Anterior cingulate cortex (tissue), 58 donors: Measurements from ENCODE around the gene GNG3.
A peak's percentile ranks its signal among the peaks of the same experiment; 100 is the strongest.
"Not testable (repeated sequence)": the region's sequence is repeated elsewhere in the genome, so short reads cannot be mapped to it uniquely, and the experiment has no call there.

Source experiments
- DNase-seq, 58 donors: peaks; one replicate each; lab custom pipeline; 2025; lab: John Stamatoyannopoulos, UW

The GNG3 gene

DNA sequence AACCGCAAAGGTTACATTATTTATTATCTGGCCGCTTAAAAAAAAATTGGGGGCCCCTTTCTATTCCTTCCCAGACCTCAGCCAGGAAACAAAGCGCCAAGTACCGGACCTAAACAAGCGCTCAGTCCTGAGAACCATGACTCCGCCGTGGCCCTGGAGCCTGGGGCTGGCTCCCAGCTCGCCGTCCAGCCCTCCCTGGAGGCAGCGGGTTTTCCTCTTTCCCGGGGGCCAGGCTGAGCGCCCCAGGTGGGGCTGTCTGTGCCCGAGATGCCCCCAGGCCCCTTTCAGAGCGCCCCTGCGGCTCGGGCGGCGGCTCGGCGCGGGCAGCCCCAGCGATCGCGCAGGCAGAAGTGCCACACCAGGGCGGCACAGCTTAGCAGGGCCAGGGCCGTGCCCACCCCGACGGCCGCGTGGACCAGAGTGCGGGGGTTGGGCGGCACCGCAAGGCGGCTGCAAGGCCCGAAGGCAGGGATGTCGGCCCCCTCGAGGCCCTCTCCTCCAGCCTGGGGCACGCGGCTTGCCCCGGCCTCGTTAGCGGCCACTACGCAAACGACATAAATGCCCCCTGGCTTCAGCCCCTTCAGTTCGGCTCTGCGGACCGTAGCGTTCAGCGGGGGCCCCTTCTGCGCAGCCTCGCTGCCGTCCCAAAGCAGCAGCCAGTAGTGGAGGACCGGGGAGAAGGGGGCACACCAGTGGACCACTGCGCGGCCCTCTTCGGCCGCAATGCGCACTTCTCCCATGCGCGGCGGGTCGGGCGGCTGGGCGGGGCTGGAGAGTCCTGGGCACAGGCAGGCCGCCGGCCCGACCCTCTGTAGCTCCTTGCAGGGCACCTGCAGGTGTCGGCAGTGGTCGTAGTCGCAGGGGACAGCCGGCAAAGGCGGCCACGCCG, 19.7 kb upstream of the GNG3 start:
- no peak for DNase-seq

DNA sequence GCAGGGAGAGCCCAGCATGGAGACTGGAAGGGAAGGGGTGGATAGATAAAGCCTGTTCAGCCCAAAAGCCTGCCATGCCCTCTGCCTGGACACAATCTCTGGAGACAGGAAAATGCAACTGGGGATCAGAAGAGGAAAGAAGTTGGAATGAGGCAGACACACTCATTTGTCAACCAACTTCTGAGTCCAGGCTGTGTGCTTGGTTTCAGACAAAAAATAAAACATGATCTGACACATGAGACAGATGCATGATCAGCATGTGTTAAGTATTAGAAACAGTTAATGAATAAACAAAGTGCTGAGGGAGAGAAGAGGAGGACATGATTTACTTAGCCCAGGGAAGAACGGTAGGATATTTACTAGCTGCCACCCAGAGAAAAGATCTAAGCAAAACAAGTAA, 19.0 kb upstream of the GNG3 start:
- DNase-seq, result no peak

DNA sequence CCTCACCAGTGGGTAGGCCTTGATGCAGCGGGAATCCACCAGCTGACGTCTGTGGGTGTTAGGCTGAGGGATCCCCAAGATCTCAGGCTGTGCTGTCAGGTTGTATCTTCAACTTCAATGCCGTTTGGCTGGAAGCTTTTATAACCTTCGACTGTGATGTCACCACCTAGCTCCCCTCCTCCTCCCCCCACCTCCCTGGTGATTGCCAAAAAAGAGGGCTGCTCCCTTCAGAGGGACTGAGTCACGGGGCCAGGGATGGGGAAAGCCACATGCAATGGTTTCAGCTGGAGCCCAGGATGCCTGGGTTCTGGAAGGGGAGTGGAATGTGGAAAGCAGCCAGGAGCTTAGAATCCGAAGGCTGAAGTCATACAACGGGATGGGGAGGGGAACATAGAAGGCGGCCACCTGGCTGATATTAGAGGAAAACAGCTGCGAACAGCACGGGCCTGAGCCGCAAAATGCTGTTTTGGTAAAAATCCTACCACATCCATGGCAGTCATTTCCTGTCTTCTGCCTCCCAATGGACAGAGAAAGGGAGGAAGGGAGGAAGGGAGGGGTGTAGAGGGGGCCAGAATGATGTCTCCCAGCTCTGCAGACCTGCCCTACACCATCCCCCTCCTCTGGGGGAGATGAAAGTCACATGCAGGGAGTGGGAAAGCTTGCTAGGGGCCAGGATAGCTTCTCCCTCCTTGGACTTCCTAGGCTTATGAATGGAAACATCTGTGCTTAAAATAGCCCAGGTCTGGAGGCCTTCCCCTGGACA, 17.9 kb upstream of the GNG3 start, which contains the start of gene LRRN4CL:
LRRN4CL (minus strand) TSS at position 110 of the 763 bp plus-strand sequence. CDS start 1,022 bp downstream, outside the sequence.
- peak in 23 of 58 donors; percentile 11 to 79 (median 29) for DNase-seq

- not testable (repeated sequence) for DNase-seq
These were observed 13.9 kb upstream of the GNG3 start for GRCh38 chr11:62693624-62694023.

DNA sequence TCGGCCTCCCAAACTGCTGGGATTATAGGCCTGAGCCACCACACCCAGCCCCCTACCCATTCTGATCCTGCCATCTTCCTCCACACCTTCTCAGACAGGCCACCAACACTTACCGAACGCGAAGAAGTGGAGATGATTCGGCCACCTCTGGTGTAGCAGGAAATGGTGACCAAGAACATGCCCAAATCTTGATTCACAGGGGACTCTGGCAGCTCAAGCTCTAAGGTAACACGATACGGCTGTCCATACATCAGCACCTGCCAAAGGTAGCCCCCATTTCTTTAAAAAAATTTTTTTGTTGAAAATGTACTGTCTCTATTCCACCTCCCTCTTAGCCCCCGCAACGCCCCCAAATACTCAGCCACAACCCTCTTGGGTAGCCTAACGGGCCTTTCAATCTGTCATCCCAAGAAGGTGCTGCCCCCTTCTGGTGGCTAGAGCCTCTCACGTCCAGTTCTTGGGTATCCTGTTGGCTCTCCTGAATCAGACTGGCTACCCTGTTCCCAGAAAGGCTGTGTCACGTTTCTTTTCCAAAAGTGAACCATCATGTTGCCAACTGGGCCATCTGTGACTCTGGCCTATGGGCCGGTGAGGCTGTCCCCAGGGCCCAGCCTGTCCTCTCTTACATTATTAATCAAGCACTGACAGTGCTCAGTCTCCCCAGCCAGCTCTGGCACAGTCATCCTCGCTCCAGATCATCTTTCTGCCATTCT, 12.9 kb upstream of the GNG3 start:
- DNase-seq, result peak in 45 of 58 donors; percentile 11 to 71 (median 40)

GRCh38 chr11:62702246-62702645, 5.2 kb upstream of the GNG3 start:
- DNase-seq, result no peak

GRCh38 chr11:62703921-62704320, 3.6 kb upstream of the GNG3 start:
- DNase-seq, result not testable (repeated sequence)

DNA sequence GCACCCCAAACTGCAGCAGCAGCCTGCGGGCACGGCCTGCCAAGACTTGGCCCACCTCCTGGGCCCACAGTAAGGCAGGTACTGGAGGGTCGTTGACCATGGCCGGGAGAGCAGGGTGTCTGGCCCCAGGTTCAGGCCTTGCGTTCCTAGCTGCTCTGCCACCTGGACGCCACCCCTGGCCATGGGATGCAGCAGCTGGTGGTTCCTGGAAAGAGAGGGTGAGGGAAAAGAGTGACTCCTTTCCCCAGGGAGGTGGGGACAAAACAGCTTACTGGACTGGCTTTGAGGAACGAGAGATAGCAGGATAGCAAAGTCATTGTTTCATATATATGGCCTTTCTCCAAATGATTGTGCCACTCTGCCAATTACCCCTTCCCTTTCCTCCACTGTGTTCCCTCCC, 2.1 kb upstream of the GNG3 start:
- DNase-seq, result no peak

DNA sequence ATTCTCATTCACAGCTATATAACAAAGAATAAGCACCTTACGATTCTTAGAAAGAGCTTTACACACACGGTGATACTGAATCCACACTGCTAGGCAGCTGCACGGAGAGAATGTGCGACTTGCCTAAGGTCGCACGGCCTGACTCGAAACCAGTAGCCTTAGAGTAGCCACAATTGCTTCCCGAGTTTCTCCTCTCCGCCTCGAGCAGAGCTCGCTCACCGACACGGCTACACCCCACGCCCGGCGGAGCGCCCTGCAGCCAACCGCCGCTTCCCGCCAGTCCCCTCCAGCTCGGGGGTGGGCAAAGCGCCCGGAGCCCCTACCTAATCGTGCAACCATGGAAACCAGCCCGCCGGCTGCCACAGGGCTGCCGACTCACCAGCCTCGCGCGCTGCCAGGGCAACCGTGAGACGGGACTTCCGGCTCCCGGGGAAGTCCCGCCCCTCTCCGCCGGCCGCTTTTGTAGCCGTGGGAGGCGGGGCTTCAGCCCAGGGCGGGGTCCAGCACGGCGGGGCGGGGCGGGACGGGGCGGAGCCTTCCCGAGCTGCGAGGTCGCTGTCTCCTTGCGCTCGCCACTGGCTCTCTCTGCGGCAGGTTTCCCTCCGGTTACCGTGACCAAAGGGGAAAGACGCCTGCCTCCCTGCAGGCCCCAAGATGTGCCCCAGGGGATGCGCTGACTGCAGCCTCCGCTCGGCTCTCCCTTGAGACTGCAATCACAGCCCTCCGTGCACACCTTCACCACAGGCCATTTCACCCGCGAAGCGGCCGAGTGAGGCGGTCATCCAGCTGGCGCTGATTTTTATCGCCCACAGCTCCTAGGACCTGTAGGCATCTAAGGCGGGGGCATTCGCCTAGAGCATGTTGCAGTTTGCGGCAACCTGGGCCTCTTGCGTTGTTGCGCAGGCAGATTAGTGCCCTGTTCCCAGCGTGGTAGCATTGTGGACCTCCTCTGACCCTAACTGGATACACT, 1.3 kb upstream of the GNG3 start:
- peak; percentile 51 to 98 (median 92) for DNase-seq

- peak in 1 of 58 donors; percentile 35 for DNase-seq
These were observed 627 bp upstream of the GNG3 start for GRCh38 chr11:62706850-62707247.

DNA sequence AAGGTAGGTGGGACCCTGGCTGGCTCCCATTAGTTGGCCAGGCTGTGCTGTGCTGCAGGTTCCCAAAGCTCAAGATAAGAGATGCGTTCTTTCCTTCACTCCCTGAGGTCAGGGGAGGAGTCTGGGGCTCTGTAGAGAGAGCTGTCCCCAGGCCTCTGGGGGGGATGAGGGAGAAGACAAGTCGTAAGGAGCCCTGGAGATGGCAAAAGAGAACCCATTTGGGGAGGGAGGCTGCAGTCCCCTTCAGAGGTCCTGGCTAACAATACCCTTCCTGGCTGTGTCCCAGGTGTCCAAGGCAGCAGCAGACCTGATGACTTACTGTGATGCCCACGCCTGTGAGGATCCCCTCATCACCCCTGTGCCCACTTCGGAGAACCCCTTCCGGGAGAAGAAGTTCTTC, 916 bp downstream of the GNG3 start:
- DNase-seq, result peak in 7 of 58 donors; percentile 7 to 45 (median 22)

DNA sequence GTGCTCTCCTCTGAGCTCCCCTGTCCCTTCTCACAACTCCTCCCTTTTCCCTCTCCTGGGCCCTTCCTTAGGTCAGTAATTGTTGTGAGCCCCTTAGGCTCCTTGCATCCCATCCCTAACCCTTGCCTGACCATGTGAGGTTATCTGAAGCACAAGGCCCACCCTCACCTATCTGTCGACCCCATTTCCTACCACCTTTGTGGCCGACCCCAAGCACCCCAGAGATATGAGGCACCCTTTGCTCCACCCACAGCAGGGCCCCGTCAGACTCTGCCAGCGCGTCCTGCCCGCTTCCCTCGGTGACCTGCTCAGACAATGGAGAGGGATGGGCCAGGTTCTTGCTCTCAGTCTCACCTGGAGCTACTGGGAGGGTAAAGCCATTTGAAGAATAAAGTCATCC, 1.3 kb downstream of the GNG3 start:
- peak in 8 of 58 donors; percentile 37 to 54 (median 50) for DNase-seq

- DNase-seq, result peak; percentile 71 to 98 (median 94)
These were observed 1.9 kb downstream of the GNG3 start for GRCh38 chr11:62709247-62710000.

DNA sequence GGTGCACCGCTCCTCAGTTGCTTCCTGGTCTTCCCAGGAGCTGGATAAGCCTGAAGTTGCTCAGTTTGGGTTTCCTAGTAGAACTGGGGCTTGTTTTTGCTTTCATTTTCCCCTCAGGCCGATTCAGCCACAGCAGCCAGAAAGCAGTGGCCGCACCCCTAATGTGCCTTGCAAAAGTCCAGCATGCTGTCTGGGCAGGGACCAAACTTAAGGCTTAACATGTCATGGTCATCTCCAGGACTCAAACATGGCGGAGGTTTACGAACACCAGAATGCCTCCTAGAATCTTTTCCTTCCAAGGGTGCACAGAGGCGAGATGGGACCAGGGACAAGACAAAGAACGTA, 2.5 kb downstream of the GNG3 start:
- DNase-seq, result peak in 3 of 58 donors; percentile 34 to 74 (median 57)

GRCh38 chr11:62712276-62712812, 4.9 kb downstream of the GNG3 start:
- DNase-seq, result no peak

GRCh38 chr11:62712861-62713260, 5.4 kb downstream of the GNG3 start:
- no peak for DNase-seq

GRCh38 chr11:62713343-62713742, 5.9 kb downstream of the GNG3 start:
- no peak for DNase-seq
